GM21423 (cell line): Measurements from ENCODE around the gene SYT17.

ENCODE experiments used
- ATAC-seq: cut with Tn5 transposase; IDR thresholded peaks from one replicate; pipeline ENCODE4 v1.9.1; 2021; ENCODE audit warnings: mild to moderate bottlenecking, moderate library complexity; ENCODE audit not compliant: unreplicated experiment

Gene SYT17

GRCh38 chr16:19167710-19168370, at the start of gene SYT17:
Gene SYT17, plus strand, starts transcription at chr16:19168240. Its CDS starts 407 bp downstream, at chr16:19168647.
- no peak for ATAC-seq

- no peak for ATAC-seq
Observed at GRCh38 chr16:19118938-19119431, 49.1 kb upstream of the SYT17 start.

- ATAC-seq = no peak
Observed at GRCh38 chr16:19119564-19119963, 48.5 kb upstream of the SYT17 start.

- ATAC-seq = no peak
Observed at GRCh38 chr16:19123535-19124178, 44.4 kb upstream of the SYT17 start.

- ATAC-seq = no peak
Observed at GRCh38 chr16:19126300-19126699, 41.7 kb upstream of the SYT17 start.

- no peak for ATAC-seq
Observed at GRCh38 chr16:19127205-19127604, 40.8 kb upstream of the SYT17 start.

GRCh38 chr16:19127674-19128131, 40.3 kb upstream of the SYT17 start:
- ATAC-seq = peak; percentile 54

- no peak for ATAC-seq
Observed at GRCh38 chr16:19128454-19129200, 39.4 kb upstream of the SYT17 start.

- no peak for ATAC-seq
Observed at GRCh38 chr16:19130385-19130784, 37.7 kb upstream of the SYT17 start.

GRCh38 chr16:19130852-19131824, 36.9 kb upstream of the SYT17 start:
- no peak for ATAC-seq

- no peak for ATAC-seq
Observed at GRCh38 chr16:19131825-19132218, 36.2 kb upstream of the SYT17 start.

GRCh38 chr16:19132255-19132654, 35.8 kb upstream of the SYT17 start:
- no peak for ATAC-seq

GRCh38 chr16:19132898-19133297, 35.1 kb upstream of the SYT17 start:
- no peak for ATAC-seq

GRCh38 chr16:19133600-19133999, 34.4 kb upstream of the SYT17 start:
- ATAC-seq = no peak

- no peak for ATAC-seq
Observed at GRCh38 chr16:19135201-19135842, 32.7 kb upstream of the SYT17 start.

GRCh38 chr16:19135896-19136438, 32.1 kb upstream of the SYT17 start:
- ATAC-seq = no peak

- no peak for ATAC-seq
Observed at GRCh38 chr16:19136549-19137196, 31.4 kb upstream of the SYT17 start.

GRCh38 chr16:19137201-19138128, 30.6 kb upstream of the SYT17 start:
- ATAC-seq = no peak
